Mesendoderm (in vitro differentiated cells): ENCODE data around the gene AP1B1.

Source experiments
- DNase-seq: peaks from one replicate; pipeline ENCODE4 v3.0.0; 2013
- H2AK5ac ChIP-seq: 2 replicates; pipeline ENCODE4 v1.6.1; 2013; ENCODE audit warnings: low read length, inconsistent platforms
- H2BK120ac ChIP-seq: 2 replicates; pipeline ENCODE4 v1.6.1; 2013; ENCODE audit warnings: low read depth, mild to moderate bottlenecking, low read length, moderate library complexity, mixed read lengths
- H2BK15ac ChIP-seq: replicated peaks from 2 replicates; pipeline ENCODE4 v1.6.1; 2013; ENCODE audit warnings: low read depth, mild to moderate bottlenecking, moderate library complexity
- H2BK5ac ChIP-seq: 2 replicates; pipeline ENCODE4 v1.6.1; 2013; ENCODE audit warnings: low read length, inconsistent platforms
- H3K18ac ChIP-seq: 2 replicates; pipeline ENCODE4 v1.6.1; 2013; ENCODE audit warnings: mild to moderate bottlenecking, low read length, mixed read lengths
- H3K23ac ChIP-seq: one replicate; pipeline ENCODE4 v1.6.1; 2013; ENCODE audit warnings: low read length
- H3K27ac ChIP-seq: 2 replicates; pipeline ENCODE4 v1.5.1; 2013; ENCODE audit warnings: low read depth, mild to moderate bottlenecking, inconsistent platforms, low read length, moderate library complexity
- H3K27me3 ChIP-seq: 2 replicates; pipeline ENCODE4 v1.6.1; 2013; ENCODE audit warnings: low read length, control low read depth, mild to moderate bottlenecking, inconsistent platforms; ENCODE audit not compliant: insufficient read depth, poor library complexity
- H3K36me3 ChIP-seq: 2 replicates; pipeline ENCODE4 v1.6.1; 2013; ENCODE audit warnings: low read length, inconsistent platforms; ENCODE audit not compliant: control insufficient read depth, insufficient read depth
- H3K4ac ChIP-seq: one replicate; pipeline ENCODE4 v1.6.1; 2013; ENCODE audit warnings: low read depth, mild to moderate bottlenecking, low read length, moderate library complexity
- H3K4me1 ChIP-seq: 2 replicates; pipeline ENCODE4 v1.6.1; 2013; ENCODE audit warnings: low read depth, low read length, inconsistent platforms; ENCODE audit not compliant: control insufficient read depth
- H3K4me2 ChIP-seq: 2 replicates; pipeline ENCODE4 v1.6.1; 2013; ENCODE audit warnings: low read length
- H3K4me3 ChIP-seq: 2 replicates; pipeline ENCODE4 v1.5.1; 2013; ENCODE audit warnings: mild to moderate bottlenecking, low read length
- H3K56ac ChIP-seq: one replicate; pipeline ENCODE4 v1.6.1; 2013; ENCODE audit warnings: low read length
- H3K79me1 ChIP-seq: 2 replicates; pipeline ENCODE4 v1.6.1; 2013; ENCODE audit warnings: low read length, inconsistent platforms
- H3K79me2 ChIP-seq: 2 replicates; pipeline ENCODE4 v1.6.1; 2013; ENCODE audit warnings: mild to moderate bottlenecking, low read length; ENCODE audit not compliant: control insufficient read depth, insufficient read depth
- H3K9ac ChIP-seq: 2 replicates; pipeline ENCODE4 v1.6.1; 2013; ENCODE audit warnings: low read length, inconsistent platforms
- H4K5ac ChIP-seq: one replicate; pipeline ENCODE4 v1.6.1; 2013; ENCODE audit warnings: low read length
- H4K8ac ChIP-seq: one replicate; pipeline ENCODE4 v1.6.1; 2013; ENCODE audit warnings: low read depth, mild to moderate bottlenecking, control low read depth, low read length, moderate library complexity
- WGBS: extraction: QIAGEN DNeasy Blood & Tissue Kit; methylation state at CpG from one replicate; pipeline ENCODE4 v1.1.7; 2013; ENCODE audit warnings: low lambda C conversion rate, missing lambda C conversion rate; ENCODE audit not compliant: insufficient coverage; ENCODE audit errors: extremely low coverage; 5-methylcytosine and 5-hydroxymethylcytosine counted together

Gene AP1B1

GRCh38 chr22:29310065-29310862 is 78.1 kb downstream of the AP1B1 start:
- H3K18ac ChIP-seq = no peak overlapping the region
- H4K5ac ChIP-seq = no peak overlapping the region
- no peak overlapping the region for H2BK15ac ChIP-seq
- H3K27me3 ChIP-seq = peaks cover 12% of the 10 kb centered on the region
- no peak overlapping the region for H2BK5ac ChIP-seq
- H3K27ac ChIP-seq = no peak overlapping the region
- no peak overlapping the region for H2AK5ac ChIP-seq
- DNase-seq = no peak
- no peak overlapping the region for H3K4me3 ChIP-seq
- H3K36me3 ChIP-seq = no peaks in the 10 kb centered on the region
- no peak overlapping the region for H4K8ac ChIP-seq
- no CpG with 5 or more reads among the region's 28 CpGs for whole genome bisulfite sequencing
- H3K4me1 ChIP-seq = peaks cover 5% of the 10 kb centered on the region
- no peak overlapping the region for H3K4ac ChIP-seq
- H3K79me2 ChIP-seq = no peaks in the 10 kb centered on the region
- no peak overlapping the region for H3K23ac ChIP-seq
- H3K4me2 ChIP-seq = no peak overlapping the region
- no peak overlapping the region for H3K9ac ChIP-seq
- no peak overlapping the region for H3K56ac ChIP-seq
- no peak overlapping the region for H2BK120ac ChIP-seq
- no peaks in the 10 kb centered on the region for H3K79me1 ChIP-seq

GRCh38 chr22:29309332-29310064 is 78.9 kb downstream of the AP1B1 start:
- Histone ChIP-seq H2BK15ac (no peak overlapping the region), H3K4ac (no peak overlapping the region), H3K9ac (no peak overlapping the region), H3K36me3 (no peaks in the 10 kb centered on the region), H2BK120ac (no peak overlapping the region), H2BK5ac (no peak overlapping the region), H3K4me2 (no peak overlapping the region), H3K79me1 (no peaks in the 10 kb centered on the region), H4K5ac (no peak overlapping the region), H3K4me1 (peaks cover 5% of the 10 kb centered on the region), H3K23ac (no peak overlapping the region), H3K56ac (no peak overlapping the region), H3K27ac (no peak overlapping the region), H4K8ac (no peak overlapping the region), H3K18ac (no peak overlapping the region), H3K27me3 (peaks cover 8% of the 10 kb centered on the region), H3K4me3 (no peak overlapping the region), H2AK5ac (no peak overlapping the region), H3K79me2 (no peaks in the 10 kb centered on the region)
- WGBS = no CpG with 5 or more reads among the region's 21 CpGs
- DNase-seq = no peak

GRCh38 chr22:29308791-29309262 is 79.5 kb downstream of the AP1B1 start:
- WGBS = no CpG with 5 or more reads among the region's 13 CpGs
- H3K27ac ChIP-seq = no peak overlapping the region

GRCh38 chr22:29308148-29308790 is 80.1 kb downstream of the AP1B1 start:
- H3K4me3 ChIP-seq = no peak overlapping the region
- no CpG with 5 or more reads among the region's 50 CpGs for WGBS
- H3K23ac ChIP-seq = no peak overlapping the region
- H4K5ac ChIP-seq = no peak overlapping the region
- no peak overlapping the region for H2AK5ac ChIP-seq
- H3K4me2 ChIP-seq = no peak overlapping the region
- H3K18ac ChIP-seq = no peak overlapping the region
- H3K4ac ChIP-seq = no peak overlapping the region
- no peak overlapping the region for H2BK120ac ChIP-seq
- H3K79me1 ChIP-seq = no peaks in the 10 kb centered on the region
- H3K9ac ChIP-seq = no peak overlapping the region
- H2BK5ac ChIP-seq = no peak overlapping the region
- no peaks in the 10 kb centered on the region for H3K79me2 ChIP-seq
- DNase-seq = no peak
- peak overlapping the region; percentile 29 for H3K56ac ChIP-seq
- no peak overlapping the region for H3K27ac ChIP-seq
- no peak overlapping the region for H4K8ac ChIP-seq
- H2BK15ac ChIP-seq = no peak overlapping the region
- H3K36me3 ChIP-seq = no peaks in the 10 kb centered on the region
- no peaks in the 10 kb centered on the region for H3K27me3 ChIP-seq
- peaks cover 5% of the 10 kb centered on the region for H3K4me1 ChIP-seq

More at GRCh38 chr22:29308791-29309262, 79.5 kb downstream of the AP1B1 start:
- no peak overlapping the region for H3K18ac ChIP-seq
- no peaks in the 10 kb centered on the region for H3K36me3 ChIP-seq
- H3K56ac ChIP-seq = peak overlapping the region; percentile 29
- H3K9ac ChIP-seq = peak overlapping the region; percentile 19
- peaks cover 5% of the 10 kb centered on the region for H3K4me1 ChIP-seq
- H3K27me3 ChIP-seq = peaks cover 3% of the 10 kb centered on the region
- H3K4ac ChIP-seq = no peak overlapping the region
- no peak overlapping the region for H3K4me2 ChIP-seq
- H3K79me1 ChIP-seq = no peaks in the 10 kb centered on the region
- H4K5ac ChIP-seq = no peak overlapping the region
- H2BK5ac ChIP-seq = no peak overlapping the region
- no peak overlapping the region for H3K23ac ChIP-seq
- no peaks in the 10 kb centered on the region for H3K79me2 ChIP-seq
- H3K4me3 ChIP-seq = no peak overlapping the region
- H2AK5ac ChIP-seq = no peak overlapping the region
- no peak overlapping the region for H2BK15ac ChIP-seq
- no peak overlapping the region for H4K8ac ChIP-seq
- H2BK120ac ChIP-seq = no peak overlapping the region
- no peak for DNase-seq

GRCh38 chr22:29307596-29308147 is 80.7 kb downstream of the AP1B1 start:
- peaks cover 5% of the 10 kb centered on the region for H3K4me1 ChIP-seq
- no peaks in the 10 kb centered on the region for H3K79me1 ChIP-seq
- H3K79me2 ChIP-seq = no peaks in the 10 kb centered on the region
- H3K23ac ChIP-seq = peak overlapping the region; percentile 99
- H2BK120ac ChIP-seq = no peak overlapping the region
- H3K4me3 ChIP-seq = peak overlapping the region; percentile 42
- peak overlapping the region; percentile 98 for H2AK5ac ChIP-seq
- H2BK15ac ChIP-seq = no peak overlapping the region
- no CpG with 5 or more reads among the region's 20 CpGs for WGBS
- peak overlapping the region; percentile 65 for H3K18ac ChIP-seq
- peak overlapping the region; percentile 8 for H3K4ac ChIP-seq
- H4K8ac ChIP-seq = no peak overlapping the region
- H3K27ac ChIP-seq = peak overlapping the region; percentile 99
- H3K56ac ChIP-seq = peak overlapping the region; percentile 90
- H3K9ac ChIP-seq = peak overlapping the region; percentile 69
- peak overlapping the region; percentile 58 for H3K4me2 ChIP-seq
- H2BK5ac ChIP-seq = peak overlapping the region; percentile 14
- H4K5ac ChIP-seq = no peak overlapping the region
- no peak for DNase-seq
- no peaks in the 10 kb centered on the region for H3K36me3 ChIP-seq
- no peaks in the 10 kb centered on the region for H3K27me3 ChIP-seq
